ENCODE results near the gene GOLGB1. TPM values are rescaled to one million over a fixed set of nuclear protein-coding genes. Genes with fewer than 3 reads are reported as not detected.

GOLGB1 gene
- total and polyA plus RNA-seq, 2 of the 4 experiments (the other 2 are of a cell fraction): 13.3 to 30.3 TPM

DNA sequence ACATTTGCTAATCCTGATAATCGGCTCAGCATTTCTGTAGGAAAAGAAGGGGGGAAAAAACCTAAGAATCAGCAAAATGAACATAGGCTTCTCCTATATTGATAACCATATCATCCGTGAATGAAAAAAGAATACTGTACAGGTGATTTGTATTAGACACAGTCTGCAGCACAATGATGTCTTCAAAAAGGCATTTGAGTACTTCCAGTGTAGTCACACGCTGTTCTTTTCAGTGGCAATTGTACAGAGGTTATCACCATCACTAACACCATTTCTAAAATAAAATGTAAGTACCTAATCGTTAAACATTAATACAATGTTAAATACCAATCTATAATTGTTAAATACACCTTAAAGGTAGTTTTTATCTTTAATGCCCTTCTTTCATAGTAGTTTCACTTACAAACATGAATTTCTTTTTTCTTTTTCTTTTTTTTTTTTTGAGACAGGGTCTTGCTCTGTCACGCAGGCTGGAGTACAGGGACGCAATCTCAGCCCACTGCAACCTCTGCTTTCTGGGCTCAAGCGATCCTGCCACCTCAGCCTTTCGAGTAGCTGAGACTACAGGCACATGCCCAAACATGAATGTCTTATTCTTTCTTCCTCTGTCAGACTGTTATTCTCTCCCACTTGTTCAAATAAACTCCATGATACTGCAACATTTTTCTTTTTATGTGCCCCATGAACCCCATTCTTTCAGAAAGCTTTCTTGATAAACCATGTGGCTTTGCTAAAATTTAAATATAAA is 18.4 kb downstream of the GOLGB1 start:
- BruUV-seq (replicated peaks): no TSS peak
- H2BK20ac ChIP-seq (ENCODE audit: low read depth, low read length): no peak overlapping the region
- H3K36me3 ChIP-seq (ENCODE audit: control insufficient read depth, insufficient read depth, low read length): peaks cover 11% of the 10 kb centered on the region
- peak overlapping the region; percentile 91 for H3K27ac ChIP-seq (ENCODE audit: insufficient read depth, low read length)
- WGBS, 2 experiments (ENCODE audit: extremely low coverage in 2 of 2, insufficient read length in 1 of 2): 87% methylated on average over 3 of the region's 8 CpGs; no CpG with 5 or more reads in 1 of the 2 experiments
- H3K14ac ChIP-seq (replicated peaks; ENCODE audit: low read depth, low read length): no peak overlapping the region
- H3K4me1 ChIP-seq (ENCODE audit: control insufficient read depth, insufficient read depth, low read length): peaks cover 2% of the 10 kb centered on the region; the same call in 1 of the 2 replicates
- peak overlapping the region; percentile 43 for H2BK5ac ChIP-seq (ENCODE audit: low read depth, low read length, poor library complexity, severe bottlenecking)
- H4K20me1 ChIP-seq (ENCODE audit: insufficient read depth, low read length): peaks cover 19% of the 10 kb centered on the region; the same call in 1 of the 2 replicates
- no peaks in the 10 kb centered on the region for H3K9me3 ChIP-seq (ENCODE audit: control insufficient read depth, insufficient read depth, low read length)
- ATAC-seq (ENCODE audit: low read depth) (peak; percentile 21; the same call in 1 of the 2 replicates), DNase-seq (peak; percentile 6)
- H3K23ac ChIP-seq (ENCODE audit: low read depth, low read length): no peak overlapping the region
- in situ Hi-C loops (cut with MboI; ENCODE audit: low sequenced_read_pairs) (no loop called here), dilution Hi-C loops (cut with HindIII; ENCODE audit: low sequenced_read_pairs, unreplicated experiment) (no loop called here), intact Hi-C loops (cut with micrococcal nuclease) (loop anchor here (2.0 kb wide), 1 partner anchor 16 kb away; no protein-coding TSS in a partner anchor)
- no peak overlapping the region for H2BK120ac ChIP-seq (ENCODE audit: low read depth, low read length)
- H3K4me3 ChIP-seq (ENCODE audit: insufficient read depth, low read depth, low read length): no peak overlapping the region
- peak overlapping the region; percentile 28; the same call in 1 of the 2 replicates for H3K4ac ChIP-seq (ENCODE audit: low read depth, low read length)
- no peaks in the 10 kb centered on the region for H3K9me1 ChIP-seq (ENCODE audit: insufficient read depth, low read length)
- peak overlapping the region; percentile 59 for H3K18ac ChIP-seq (ENCODE audit: low read depth, low read length)
- H4K91ac ChIP-seq (ENCODE audit: insufficient read depth, low read depth, low read length): no peak overlapping the region
- H3K56ac ChIP-seq (ENCODE audit: extremely low read depth, insufficient read depth, low read length): no peak overlapping the region
- H3K79me1 ChIP-seq (ENCODE audit: low read depth in 1 of 2, low read length in 2 of 2): peaks cover 3 to 29% of the 10 kb centered on the region in 2 experiments; a peak in 3 of 4 replicates
- H3K9ac ChIP-seq (ENCODE audit: low read depth, low read length): 0 out of 2 replicates have a peak overlapping the region, but pooled peaks have one; percentile 41
- H4K5ac ChIP-seq (ENCODE audit: low read depth, low read length): peak overlapping the region; percentile 49
- no peak overlapping the region for H2AK9ac ChIP-seq (replicated peaks; ENCODE audit: low read depth, low read length, poor library complexity)
- no peak overlapping the region for H2AFZ ChIP-seq (replicated peaks; ENCODE audit: low read length, poor library complexity)
- CTCF ChIA-PET: no interaction called here
- no peak overlapping the region; a peak in 1 of 4 replicates for H4K8ac ChIP-seq (ENCODE audit: low read depth in 2 of 2, low read length in 2 of 2)
- peak overlapping the region; percentile 59 for H3K4me2 ChIP-seq (ENCODE audit: low read depth, low read length)
- POLR2A ChIA-PET (ENCODE audit: unreplicated experiment): no interaction called here
- H2AK5ac ChIP-seq (ENCODE audit: low read depth, low read length): no peak overlapping the region; the same call in 1 of the 2 replicates
- H3K27me3 ChIP-seq (ENCODE audit: control insufficient read depth, insufficient read depth, low read length): no peaks in the 10 kb centered on the region
- H2BK15ac ChIP-seq (ENCODE audit: low read depth, low read length): no peak overlapping the region
- TF ChIP-seq RAD21 (IDR thresholded peaks at IDR 0.05; ENCODE audit: low read length): no peak
- TF ChIP-seq BHLHE40 (IDR thresholded peaks at IDR 0.05; ENCODE audit: low read depth, low read length): no peak
- no peak for TF ChIP-seq RFX5 (IDR thresholded peaks at IDR 0.05; ENCODE audit: low read depth, low read length)
- TF ChIP-seq FOS (IDR thresholded peaks at IDR 0.05; ENCODE audit: low read depth, low read length): no peak
- TF ChIP-seq POLR2A (IDR thresholded peaks at IDR 0.05; ENCODE audit: low read depth, low read length): no peak
- TF ChIP-seq, protein P1, sequence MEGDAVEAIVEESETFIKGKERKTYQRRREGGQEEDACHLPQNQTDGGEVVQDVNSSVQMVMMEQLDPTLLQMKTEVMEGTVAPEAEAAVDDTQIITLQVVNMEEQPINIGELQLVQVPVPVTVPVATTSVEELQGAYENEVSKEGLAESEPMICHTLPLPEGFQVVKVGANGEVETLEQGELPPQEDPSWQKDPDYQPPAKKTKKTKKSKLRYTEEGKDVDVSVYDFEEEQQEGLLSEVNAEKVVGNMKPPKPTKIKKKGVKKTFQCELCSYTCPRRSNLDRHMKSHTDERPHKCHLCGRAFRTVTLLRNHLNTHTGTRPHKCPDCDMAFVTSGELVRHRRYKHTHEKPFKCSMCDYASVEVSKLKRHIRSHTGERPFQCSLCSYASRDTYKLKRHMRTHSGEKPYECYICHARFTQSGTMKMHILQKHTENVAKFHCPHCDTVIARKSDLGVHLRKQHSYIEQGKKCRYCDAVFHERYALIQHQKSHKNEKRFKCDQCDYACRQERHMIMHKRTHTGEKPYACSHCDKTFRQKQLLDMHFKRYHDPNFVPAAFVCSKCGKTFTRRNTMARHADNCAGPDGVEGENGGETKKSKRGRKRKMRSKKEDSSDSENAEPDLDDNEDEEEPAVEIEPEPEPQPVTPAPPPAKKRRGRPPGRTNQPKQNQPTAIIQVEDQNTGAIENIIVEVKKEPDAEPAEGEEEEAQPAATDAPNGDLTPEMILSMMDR (conservative IDR thresholded peaks at IDR 0.05; ENCODE audit: low read depth, low read length): no peak
- no peak for TF ChIP-seq MXI1 (IDR thresholded peaks at IDR 0.05; ENCODE audit: borderline replicate concordance, low read depth, low read length)
- TF ChIP-seq MAZ (IDR thresholded peaks at IDR 0.05; ENCODE audit: borderline replicate concordance, low read depth, low read length): no peak
- TF ChIP-seq, protein P2, sequence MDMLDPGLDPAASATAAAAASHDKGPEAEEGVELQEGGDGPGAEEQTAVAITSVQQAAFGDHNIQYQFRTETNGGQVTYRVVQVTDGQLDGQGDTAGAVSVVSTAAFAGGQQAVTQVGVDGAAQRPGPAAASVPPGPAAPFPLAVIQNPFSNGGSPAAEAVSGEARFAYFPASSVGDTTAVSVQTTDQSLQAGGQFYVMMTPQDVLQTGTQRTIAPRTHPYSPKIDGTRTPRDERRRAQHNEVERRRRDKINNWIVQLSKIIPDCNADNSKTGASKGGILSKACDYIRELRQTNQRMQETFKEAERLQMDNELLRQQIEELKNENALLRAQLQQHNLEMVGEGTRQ (IDR thresholded peaks at IDR 0.05; ENCODE audit: low read depth, low read length): no peak
- TF ChIP-seq CHD1 (IDR thresholded peaks at IDR 0.05; ENCODE audit: low read depth, low read length): no peak
- TF ChIP-seq, protein P3, sequence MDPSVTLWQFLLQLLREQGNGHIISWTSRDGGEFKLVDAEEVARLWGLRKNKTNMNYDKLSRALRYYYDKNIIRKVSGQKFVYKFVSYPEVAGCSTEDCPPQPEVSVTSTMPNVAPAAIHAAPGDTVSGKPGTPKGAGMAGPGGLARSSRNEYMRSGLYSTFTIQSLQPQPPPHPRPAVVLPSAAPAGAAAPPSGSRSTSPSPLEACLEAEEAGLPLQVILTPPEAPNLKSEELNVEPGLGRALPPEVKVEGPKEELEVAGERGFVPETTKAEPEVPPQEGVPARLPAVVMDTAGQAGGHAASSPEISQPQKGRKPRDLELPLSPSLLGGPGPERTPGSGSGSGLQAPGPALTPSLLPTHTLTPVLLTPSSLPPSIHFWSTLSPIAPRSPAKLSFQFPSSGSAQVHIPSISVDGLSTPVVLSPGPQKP (IDR thresholded peaks at IDR 0.05; ENCODE audit: borderline replicate concordance, low read depth, low read length): no peak
- TF ChIP-seq RCOR1 (IDR thresholded peaks at IDR 0.05; ENCODE audit: insufficient replicate concordance, low read length): no peak
- TF ChIP-seq SMC3 (IDR thresholded peaks at IDR 0.05; ENCODE audit: low read depth, low read length): no peak
- TF ChIP-seq NFE2L2 (IDR thresholded peaks at IDR 0.05; ENCODE audit: low read depth, low read length): no peak
